CD4-positive, alpha-beta T cell (primary cell): ENCODE data around the gene UBAC2. TPM values are rescaled to one million over a fixed set of nuclear protein-coding genes. Genes with fewer than 3 reads are reported as not detected.

Experiments used
- ATAC-seq: fragments of 200-7000 bp; cut with Tn5 transposase; one replicate; pipeline ENCODE4 v1.10.0; 2022; ENCODE audit warnings: mild to moderate bottlenecking; ENCODE audit not compliant: poor library complexity
- CTCF ChIA-PET: fragments of 350-600 bp; sonication (Branson Sonifier 250); formaldehyde crosslinking; loops from one replicate; lab custom pipeline; 2021; ENCODE audit warnings: antibody characterized with exemption, inconsistent platforms; lab: Charles Lee
- POLR2A ChIA-PET: fragments of 350-600 bp; sonication (Branson Sonifier 250); formaldehyde crosslinking; loops from one replicate; lab custom pipeline; 2021; ENCODE audit warnings: antibody characterized with exemption, inconsistent platforms; lab: Charles Lee
- DNase-seq, 14 experiments: peaks; one replicate each; pipeline ENCODE4 v3.0.0-alpha.2; 2013 to 2020; ENCODE audit warnings: mixed read lengths in 2 of 14
- H3K27ac ChIP-seq, 2 donors: one replicate each; pipeline versions ENCODE4 v1.5.1 to v1.7.0; 2013; ENCODE audit warnings: low read length in 2 of 2, low read depth in 1 of 2, mild to moderate bottlenecking in 1 of 2
- H3K27me3 ChIP-seq, 2 experiments: 1 replicate in 1 of 2; 2 replicates in 1 of 2; pipeline versions ENCODE4 v1.6.1 to v1.7.0; 2013; ENCODE audit warnings: low read length in 2 of 2, control low read depth in 1 of 2, mild to moderate bottlenecking in 1 of 2, moderate library complexity in 1 of 2; ENCODE audit not compliant: insufficient read depth in 2 of 2, control insufficient read depth in 1 of 2
- H3K36me3 ChIP-seq: one replicate; pipeline ENCODE4 v1.6.1; 2013; ENCODE audit warnings: low read length, control low read depth; ENCODE audit not compliant: insufficient read depth
- H3K4me1 ChIP-seq: one replicate; pipeline ENCODE4 v1.6.1; 2013; ENCODE audit warnings: low read length, control low read depth; ENCODE audit not compliant: insufficient read depth
- H3K4me3 ChIP-seq: one replicate; pipeline ENCODE4 v1.5.1; 2013; ENCODE audit warnings: mild to moderate bottlenecking, low read length, moderate library complexity
- H3K9me3 ChIP-seq, 2 experiments: 1 replicate in 1 of 2; 2 replicates in 1 of 2; pipeline versions ENCODE4 v1.6.1 to v1.7.0; 2013; ENCODE audit warnings: low read length in 2 of 2, mild to moderate bottlenecking in 2 of 2, control low read depth in 1 of 2, moderate library complexity in 1 of 2; ENCODE audit not compliant: control insufficient read depth in 1 of 2, insufficient read depth in 1 of 2
- H3K27ac Mint-ChIP-seq: one replicate; pipeline ENCODE4 v1.8.0; 2020; ENCODE audit warnings: mixed read lengths
- H3K27me3 Mint-ChIP-seq: one replicate; pipeline ENCODE4 v1.8.0; 2021; ENCODE audit warnings: mixed read lengths
- H3K36me3 Mint-ChIP-seq: one replicate; pipeline ENCODE4 v1.8.0; 2021; ENCODE audit warnings: low read depth, mixed read lengths
- H3K4me1 Mint-ChIP-seq: one replicate; pipeline ENCODE4 v1.8.0; 2021; ENCODE audit warnings: low read depth, mixed read lengths
- H3K4me3 Mint-ChIP-seq: one replicate; pipeline ENCODE4 v1.8.0; 2020; ENCODE audit warnings: mild to moderate bottlenecking, mixed read lengths
- H3K9me3 Mint-ChIP-seq: one replicate; pipeline ENCODE4 v1.8.0; 2020; ENCODE audit warnings: mixed read lengths
- intact Hi-C, 2 experiments: fragments of 100-400 bp; cut with DNase I in 1 of 2; cut with micrococcal nuclease in 1 of 2; formaldehyde crosslinking; loops; one replicate each; pipeline versions ENCODE4 v1.15.1 to v1.9.0; 2023 to 2025; cut with DNase I, micrococcal nuclease
- total RNA-seq, 174 experiments: library from RNA in 2 of 174; stranded (reverse) in 2 of 174; gene quantifications; one replicate each; pipeline ENCODE4 v1.2.3 and lab custom pipeline; 2021 to 2026
- TF ChIP-seq, protein P1 (sequence below): fragments of 200-600 bp; IDR thresholded peaks from one replicate; pipeline ENCODE4 v1.8.0; 2022; ENCODE audit warnings: antibody characterized with exemption, mild to moderate bottlenecking

Gene UBAC2
- total RNA-seq, 2 experiments from 2014 or later: 59.8 to 67.4 TPM

DNA sequence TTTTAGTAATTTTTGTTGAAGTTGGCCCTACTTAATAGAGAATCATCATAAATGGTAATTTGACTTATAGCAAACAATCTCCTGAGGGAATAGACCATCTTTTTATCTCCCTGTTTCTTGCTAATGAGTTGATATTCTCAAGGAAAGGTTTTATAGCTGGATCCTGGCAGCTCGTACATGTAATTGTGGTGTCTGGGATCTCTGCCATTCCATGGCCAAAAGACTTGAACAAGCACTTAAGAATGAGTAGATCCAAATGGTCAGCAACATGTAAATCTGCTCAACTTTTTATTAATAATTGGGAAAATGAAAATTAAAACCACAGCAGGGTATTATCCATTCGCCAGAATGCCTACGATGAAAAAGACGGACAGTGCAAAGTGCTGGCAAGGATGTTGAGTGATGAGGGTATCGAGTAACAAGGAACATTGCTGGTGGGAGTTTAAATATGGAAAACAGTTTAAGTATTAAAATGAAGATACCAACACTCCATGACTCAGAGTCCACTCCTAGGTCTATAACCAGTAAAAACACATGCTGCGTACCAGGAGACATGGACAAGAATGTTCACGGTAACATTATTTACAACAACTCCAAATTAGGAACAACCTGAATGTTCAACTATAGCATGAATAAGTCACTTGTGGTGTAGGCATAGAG lies 62.6 kb downstream of the UBAC2 start:
- Histone ChIP-seq H3K4me3 (no peak overlapping the region), H3K27me3 (no peaks in the 10 kb centered on the region), H3K36me3 (peaks cover 37% of the 10 kb centered on the region), H3K27ac (no peak overlapping the region), H3K4me1 (peaks cover 32% of the 10 kb centered on the region), H3K9me3 (no peaks in the 10 kb centered on the region)
- ChIA-PET POLR2A (interaction anchor here (0.9 to 3.1 kb wide), 9 partner anchors 19 to 87 kb away, joined by 3 to 45 read pairs (median 5); partner anchors contain the start of gene UBAC2), CTCF (interaction anchor here (0.7 to 10.2 kb wide), 4 partner anchors 62 to 174 kb away, joined by 3 to 150 read pairs (median 18); partner anchors contain the start of gene UBAC2)
- Mint-ChIP-seq H3K4me3 (peak overlapping the region; percentile 34), H3K27me3 (no peaks in the 10 kb centered on the region), H3K9me3 (no peaks in the 10 kb centered on the region), H3K27ac (peak overlapping the region; percentile 81), H3K36me3 (peaks cover 28% of the 10 kb centered on the region), H3K4me1 (peaks cover 80% of the 10 kb centered on the region)
- intact Hi-C loops: loop anchor here in 1 of 2 experiments (10.0 kb wide), 1 partner anchor 342 kb away; the partner anchor contains the start of gene CLYBL
- TF ChIP-seq, protein P1, sequence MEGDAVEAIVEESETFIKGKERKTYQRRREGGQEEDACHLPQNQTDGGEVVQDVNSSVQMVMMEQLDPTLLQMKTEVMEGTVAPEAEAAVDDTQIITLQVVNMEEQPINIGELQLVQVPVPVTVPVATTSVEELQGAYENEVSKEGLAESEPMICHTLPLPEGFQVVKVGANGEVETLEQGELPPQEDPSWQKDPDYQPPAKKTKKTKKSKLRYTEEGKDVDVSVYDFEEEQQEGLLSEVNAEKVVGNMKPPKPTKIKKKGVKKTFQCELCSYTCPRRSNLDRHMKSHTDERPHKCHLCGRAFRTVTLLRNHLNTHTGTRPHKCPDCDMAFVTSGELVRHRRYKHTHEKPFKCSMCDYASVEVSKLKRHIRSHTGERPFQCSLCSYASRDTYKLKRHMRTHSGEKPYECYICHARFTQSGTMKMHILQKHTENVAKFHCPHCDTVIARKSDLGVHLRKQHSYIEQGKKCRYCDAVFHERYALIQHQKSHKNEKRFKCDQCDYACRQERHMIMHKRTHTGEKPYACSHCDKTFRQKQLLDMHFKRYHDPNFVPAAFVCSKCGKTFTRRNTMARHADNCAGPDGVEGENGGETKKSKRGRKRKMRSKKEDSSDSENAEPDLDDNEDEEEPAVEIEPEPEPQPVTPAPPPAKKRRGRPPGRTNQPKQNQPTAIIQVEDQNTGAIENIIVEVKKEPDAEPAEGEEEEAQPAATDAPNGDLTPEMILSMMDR: no peak
- ATAC-seq (no peak), DNase-seq (no peak)

DNA sequence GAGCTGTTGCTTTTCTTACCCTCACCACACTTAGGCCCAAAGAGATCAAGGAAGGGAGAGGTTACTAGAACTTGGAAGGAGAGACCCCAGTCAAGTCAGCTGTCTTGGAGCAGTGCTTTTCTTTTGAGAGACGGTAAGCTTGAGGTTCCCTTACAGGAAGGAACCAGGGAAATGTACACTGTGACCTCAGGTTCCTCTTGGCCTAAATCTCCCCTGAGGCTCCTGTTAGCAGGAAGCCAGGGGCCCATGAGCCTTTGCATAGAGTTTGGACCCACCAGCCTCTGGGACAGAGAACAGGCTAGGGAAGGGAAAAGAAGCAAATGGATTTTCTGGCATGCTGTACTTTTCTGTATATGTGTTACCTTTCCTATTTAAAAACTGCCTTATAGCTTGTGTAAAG lies 63.4 kb downstream of the UBAC2 start:
- Histone ChIP-seq H3K27ac (peak overlapping the region in 1 of 2 donors; percentile 26), H3K4me3 (no peak overlapping the region), H3K36me3 (peaks cover 44% of the 10 kb centered on the region), H3K9me3 (no peaks in the 10 kb centered on the region), H3K4me1 (peaks cover 32% of the 10 kb centered on the region), H3K27me3 (no peaks in the 10 kb centered on the region)
- Mint-ChIP-seq H3K27me3 (no peaks in the 10 kb centered on the region), H3K9me3 (no peaks in the 10 kb centered on the region), H3K36me3 (peaks cover 30% of the 10 kb centered on the region), H3K4me3 (peak overlapping the region; percentile 34), H3K4me1 (peaks cover 77% of the 10 kb centered on the region), H3K27ac (peak overlapping the region; percentile 81)
- CTCF ChIA-PET: interaction anchor here (0.6 to 10.2 kb wide), 4 partner anchors 63 to 173 kb away, joined by 3 to 150 read pairs (median 18); partner anchors contain the start of gene UBAC2
- intact Hi-C loops: loop anchor here in 1 of 2 experiments (10.0 kb wide), 1 partner anchor 341 kb away; the partner anchor contains the start of gene CLYBL
- TF ChIP-seq, protein P1: no peak
- no peak for ATAC-seq
- DNase-seq: peak in 3 of 14 experiments; percentile 48 to 63 (median 51)
- POLR2A ChIA-PET: interaction anchor here (0.6 to 3.1 kb wide), 9 partner anchors 19 to 88 kb away, joined by 3 to 45 read pairs (median 5); partner anchors contain the start of gene UBAC2

GRCh38 chr13:99265162-99265800 lies 64.6 kb downstream of the UBAC2 start:
- Mint-ChIP-seq H3K36me3 (peaks cover 30% of the 10 kb centered on the region), H3K4me1 (peaks cover 74% of the 10 kb centered on the region), H3K4me3 (no peak overlapping the region), H3K27ac (peak overlapping the region; percentile 81), H3K9me3 (no peaks in the 10 kb centered on the region), H3K27me3 (no peaks in the 10 kb centered on the region)
- Histone ChIP-seq H3K4me3 (no peak overlapping the region), H3K36me3 (peaks cover 44% of the 10 kb centered on the region), H3K9me3 (no peaks in the 10 kb centered on the region), H3K27me3 (no peaks in the 10 kb centered on the region), H3K27ac (no peak overlapping the region), H3K4me1 (peaks cover 21% of the 10 kb centered on the region)
- POLR2A ChIA-PET: interaction anchor here (0.7 to 3.1 kb wide), 17 partner anchors 8 to 170 kb away, joined by 3 to 45 read pairs (median 4); partner anchors contain the start of genes GPR183 and UBAC2
- TF ChIP-seq, protein P1: no peak
- intact Hi-C loops: loop anchor here (1.0 to 10.0 kb wide), 5 partner anchors 69 to 340 kb away; partner anchors contain the start of genes CLYBL (in 1 of the 2) and TM9SF2 (in 1 of the 2)
- ATAC-seq (peak; percentile 12), DNase-seq (no peak)
- CTCF ChIA-PET: interaction anchor here (0.9 to 10.4 kb wide), 13 partner anchors 17 to 236 kb away, joined by 3 to 189 read pairs (median 6); partner anchors contain the start of gene UBAC2
